ENCODE results near the gene TRAPPC6A. TPM values are rescaled to one million over a fixed set of nuclear protein-coding genes. Genes with fewer than 3 reads are reported as not detected.

Gene TRAPPC6A
- total and polyA plus RNA-seq, 2 of the 4 experiments (the other 2 are of a cell fraction): 4.1 to 13.4 TPM

DNA sequence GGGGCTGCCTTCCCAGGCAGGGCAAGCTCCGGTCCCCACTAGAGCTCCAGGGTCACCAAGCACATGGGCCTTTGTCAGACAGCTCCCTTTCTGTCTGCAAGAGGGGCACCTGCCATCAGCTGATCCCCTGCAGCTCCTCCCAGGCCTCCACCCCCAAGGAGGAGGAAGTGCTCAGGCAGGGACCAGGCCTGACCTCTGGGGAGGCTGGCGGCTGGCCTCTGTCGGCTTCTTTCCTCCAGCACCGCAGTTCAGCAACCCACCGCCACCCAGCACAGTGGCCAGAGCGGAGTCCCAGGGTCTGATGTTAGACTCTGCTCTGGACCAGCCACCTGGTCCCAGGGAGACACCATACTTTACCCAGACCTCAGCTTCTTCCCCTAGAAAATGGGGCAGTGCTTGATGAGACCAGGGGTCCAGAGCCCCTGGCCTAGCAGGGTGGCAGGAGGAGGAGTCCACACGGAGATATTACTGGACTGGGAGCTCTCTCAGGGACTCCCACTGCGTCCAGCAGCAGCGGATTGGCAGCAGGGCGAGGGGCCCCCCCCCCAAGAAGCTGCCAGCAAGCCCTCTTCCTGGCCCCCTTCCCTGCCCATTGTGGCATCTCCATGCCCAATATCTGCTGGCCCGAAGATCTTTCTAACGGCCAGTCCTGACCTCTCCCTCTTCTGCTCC is 41.4 kb downstream of the TRAPPC6A start:
- no peak overlapping the region for H4K5ac ChIP-seq (ENCODE audit: low read depth, low read length)
- H2AK9ac ChIP-seq (replicated peaks; ENCODE audit: low read depth, low read length, poor library complexity): no peak overlapping the region
- ChIA-PET CTCF (no interaction called here), POLR2A (ENCODE audit: unreplicated experiment) (no interaction called here)
- H3K4me3 ChIP-seq (ENCODE audit: insufficient read depth, low read depth, low read length): no peak overlapping the region
- no peaks in the 10 kb centered on the region for H3K27me3 ChIP-seq (ENCODE audit: control insufficient read depth, insufficient read depth, low read length)
- in situ Hi-C loops (cut with MboI; ENCODE audit: low sequenced_read_pairs) (no loop called here), dilution Hi-C loops (cut with HindIII; ENCODE audit: low sequenced_read_pairs, unreplicated experiment) (no loop called here), intact Hi-C loops (cut with micrococcal nuclease) (no loop called here)
- H3K4ac ChIP-seq (ENCODE audit: low read depth, low read length): no peak overlapping the region
- H3K9me3 ChIP-seq (ENCODE audit: control insufficient read depth, insufficient read depth, low read length): no peaks in the 10 kb centered on the region
- H3K56ac ChIP-seq (ENCODE audit: extremely low read depth, insufficient read depth, low read length): no peak overlapping the region
- BruUV-seq (replicated peaks): no TSS peak
- WGBS, 2 experiments (ENCODE audit: extremely low coverage in 2 of 2, insufficient read length in 1 of 2): 82% methylated on average over 2 of the region's 12 CpGs; no CpG with 5 or more reads in 1 of the 2 experiments
- no peak overlapping the region for H3K4me2 ChIP-seq (ENCODE audit: low read depth, low read length)
- no peak overlapping the region for H3K23ac ChIP-seq (ENCODE audit: low read depth, low read length)
- peaks cover 12% of the 10 kb centered on the region for H3K36me3 ChIP-seq (ENCODE audit: control insufficient read depth, insufficient read depth, low read length)
- H4K91ac ChIP-seq (ENCODE audit: insufficient read depth, low read depth, low read length): no peak overlapping the region
- H3K18ac ChIP-seq (ENCODE audit: low read depth, low read length): no peak overlapping the region
- ATAC-seq (ENCODE audit: low read depth) (no peak), DNase-seq (no peak)
- peaks cover 50% of the 10 kb centered on the region for H4K20me1 ChIP-seq (ENCODE audit: insufficient read depth, low read length)
- 0 out of 4 replicates have a peak overlapping the region, but pooled peaks of 1 of the 2 experiments have one; percentile 17 for H4K8ac ChIP-seq (ENCODE audit: low read depth in 2 of 2, low read length in 2 of 2)
- H2AK5ac ChIP-seq (ENCODE audit: low read depth, low read length): no peak overlapping the region
- H3K27ac ChIP-seq (ENCODE audit: insufficient read depth, low read length): no peak overlapping the region
- TF ChIP-seq SMC3 (IDR thresholded peaks at IDR 0.05; ENCODE audit: low read depth, low read length) (no peak), ELK1 (IDR thresholded peaks at IDR 0.05; ENCODE audit: borderline replicate concordance, low read depth, low read length) (no peak), NFE2L2 (IDR thresholded peaks at IDR 0.05; ENCODE audit: low read depth, low read length) (no peak), MXI1 (IDR thresholded peaks at IDR 0.05; ENCODE audit: borderline replicate concordance, low read depth, low read length) (no peak), MAFK (IDR thresholded peaks at IDR 0.05; ENCODE audit: low read depth, low read length) (no peak), CEBPB (IDR thresholded peaks at IDR 0.05; ENCODE audit: low read depth, low read length) (no peak), CTCF (conservative IDR thresholded peaks at IDR 0.05; ENCODE audit: low read depth, low read length) (no peak), RFX5 (IDR thresholded peaks at IDR 0.05; ENCODE audit: low read depth, low read length) (no peak), FOS (IDR thresholded peaks at IDR 0.05; ENCODE audit: low read depth, low read length) (no peak), RAD21 (IDR thresholded peaks at IDR 0.05; ENCODE audit: low read length) (no peak), CHD1 (IDR thresholded peaks at IDR 0.05; ENCODE audit: low read depth, low read length) (no peak), RCOR1 (IDR thresholded peaks at IDR 0.05; ENCODE audit: insufficient replicate concordance, low read length) (no peak), MAZ (IDR thresholded peaks at IDR 0.05; ENCODE audit: borderline replicate concordance, low read depth, low read length) (no peak), POLR2A (IDR thresholded peaks at IDR 0.05; ENCODE audit: low read depth, low read length) (no peak), BHLHE40 (IDR thresholded peaks at IDR 0.05; ENCODE audit: low read depth, low read length) (no peak)
- TF ChIP-seq, protein P1, sequence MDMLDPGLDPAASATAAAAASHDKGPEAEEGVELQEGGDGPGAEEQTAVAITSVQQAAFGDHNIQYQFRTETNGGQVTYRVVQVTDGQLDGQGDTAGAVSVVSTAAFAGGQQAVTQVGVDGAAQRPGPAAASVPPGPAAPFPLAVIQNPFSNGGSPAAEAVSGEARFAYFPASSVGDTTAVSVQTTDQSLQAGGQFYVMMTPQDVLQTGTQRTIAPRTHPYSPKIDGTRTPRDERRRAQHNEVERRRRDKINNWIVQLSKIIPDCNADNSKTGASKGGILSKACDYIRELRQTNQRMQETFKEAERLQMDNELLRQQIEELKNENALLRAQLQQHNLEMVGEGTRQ (IDR thresholded peaks at IDR 0.05; ENCODE audit: low read depth, low read length): no peak
- H2BK5ac ChIP-seq (ENCODE audit: low read depth, low read length, poor library complexity, severe bottlenecking): no peak overlapping the region
- no peak overlapping the region for H3K14ac ChIP-seq (replicated peaks; ENCODE audit: low read depth, low read length)
- no peak overlapping the region for H2AFZ ChIP-seq (replicated peaks; ENCODE audit: low read length, poor library complexity)
- no peak overlapping the region for H2BK15ac ChIP-seq (ENCODE audit: low read depth, low read length)
- peaks cover 35 to 72% of the 10 kb centered on the region in 2 experiments for H3K79me1 ChIP-seq (ENCODE audit: low read depth in 1 of 2, low read length in 2 of 2)
- no peak overlapping the region for H2BK120ac ChIP-seq (ENCODE audit: low read depth, low read length)
- H3K9me1 ChIP-seq (ENCODE audit: insufficient read depth, low read length): peaks cover 15% of the 10 kb centered on the region
- no peak overlapping the region for H2BK20ac ChIP-seq (ENCODE audit: low read depth, low read length)
- peaks cover 2% of the 10 kb centered on the region; the same call in 1 of the 2 replicates for H3K4me1 ChIP-seq (ENCODE audit: control insufficient read depth, insufficient read depth, low read length)
- H3K9ac ChIP-seq (ENCODE audit: low read depth, low read length): no peak overlapping the region

All from IMR-90 (cell line).